Retinal pigment epithelial cell (primary cell): ENCODE results near the gene AGAP1.
"Not testable (repeated sequence)": the region's sequence is repeated elsewhere in the genome, so short reads cannot be mapped to it uniquely, and the experiment has no call there.

ENCODE experiments used
- DNase-seq: peaks from one replicate; pipeline ENCODE4 v3.0.0-alpha.2; 2010; ENCODE audit warnings: low read depth
- H3K4me3 ChIP-seq: 2 replicates; pipeline ENCODE4 v1.5.1; 2011; ENCODE audit warnings: mild to moderate bottlenecking, low read length, control low read depth, moderate library complexity
- TF ChIP-seq, protein P1 (sequence below): conservative IDR thresholded peaks from 2 replicates; pipeline ENCODE4 v1.5.1; 2011; ENCODE audit warnings: low read depth, low read length, control low read depth, inconsistent platforms

The AGAP1 gene

DNA sequence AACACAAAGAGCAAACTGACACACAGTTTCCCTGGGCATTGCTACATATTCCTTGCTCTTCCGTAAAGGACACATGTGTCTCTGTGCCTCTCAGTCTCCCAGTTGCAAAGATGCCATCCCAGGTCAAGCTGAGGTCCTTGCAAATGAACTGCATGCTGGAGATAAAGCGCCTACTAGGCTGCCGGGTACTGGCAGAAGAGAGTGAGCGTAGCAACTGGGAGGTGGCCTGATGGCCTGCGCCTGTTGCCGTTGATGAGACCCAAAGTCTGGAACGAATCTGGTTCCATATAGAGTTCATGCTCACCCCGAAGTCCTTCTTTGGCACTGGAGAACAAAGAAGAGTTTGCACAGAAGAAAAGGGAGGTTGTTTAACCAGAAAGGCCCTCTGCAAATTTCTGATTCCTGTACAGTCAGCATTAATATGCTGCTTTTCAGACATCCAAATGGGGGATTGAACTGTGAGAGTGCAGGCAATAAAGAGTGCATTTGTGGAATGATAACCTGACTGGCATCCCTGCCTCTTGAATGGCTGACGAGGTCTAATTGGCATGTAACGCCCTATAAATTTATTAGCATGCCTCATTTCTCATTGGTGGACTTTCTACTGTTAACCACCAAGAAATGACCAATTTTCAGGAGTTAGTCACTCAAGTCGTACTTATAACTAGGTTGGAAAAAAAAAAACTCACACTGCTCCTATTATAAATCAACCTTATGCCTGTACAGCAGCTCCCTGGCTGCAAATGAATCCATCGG, 595.6 kb downstream of the AGAP1 start:
- no peak for DNase-seq
- TF ChIP-seq, protein P1, sequence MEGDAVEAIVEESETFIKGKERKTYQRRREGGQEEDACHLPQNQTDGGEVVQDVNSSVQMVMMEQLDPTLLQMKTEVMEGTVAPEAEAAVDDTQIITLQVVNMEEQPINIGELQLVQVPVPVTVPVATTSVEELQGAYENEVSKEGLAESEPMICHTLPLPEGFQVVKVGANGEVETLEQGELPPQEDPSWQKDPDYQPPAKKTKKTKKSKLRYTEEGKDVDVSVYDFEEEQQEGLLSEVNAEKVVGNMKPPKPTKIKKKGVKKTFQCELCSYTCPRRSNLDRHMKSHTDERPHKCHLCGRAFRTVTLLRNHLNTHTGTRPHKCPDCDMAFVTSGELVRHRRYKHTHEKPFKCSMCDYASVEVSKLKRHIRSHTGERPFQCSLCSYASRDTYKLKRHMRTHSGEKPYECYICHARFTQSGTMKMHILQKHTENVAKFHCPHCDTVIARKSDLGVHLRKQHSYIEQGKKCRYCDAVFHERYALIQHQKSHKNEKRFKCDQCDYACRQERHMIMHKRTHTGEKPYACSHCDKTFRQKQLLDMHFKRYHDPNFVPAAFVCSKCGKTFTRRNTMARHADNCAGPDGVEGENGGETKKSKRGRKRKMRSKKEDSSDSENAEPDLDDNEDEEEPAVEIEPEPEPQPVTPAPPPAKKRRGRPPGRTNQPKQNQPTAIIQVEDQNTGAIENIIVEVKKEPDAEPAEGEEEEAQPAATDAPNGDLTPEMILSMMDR, result no peak
- no peak overlapping the region for H3K4me3 ChIP-seq

DNA sequence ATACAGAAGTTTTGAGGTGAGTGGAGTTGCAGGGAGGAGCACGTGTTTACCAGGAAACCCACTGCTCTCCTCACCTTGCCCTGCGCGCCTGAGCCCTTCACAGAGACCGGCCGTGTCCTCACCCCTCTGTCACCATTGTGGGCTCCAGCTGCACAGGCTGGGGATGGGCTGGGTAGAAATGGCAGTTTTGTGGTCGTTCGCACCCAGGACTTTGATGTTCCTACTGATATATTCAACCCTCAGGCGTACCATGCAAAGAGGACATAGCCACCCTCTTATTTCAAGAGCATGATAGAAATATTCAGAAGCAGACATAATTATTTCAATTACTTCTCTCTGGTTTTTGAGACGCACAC, 596.2 kb downstream of the AGAP1 start:
- TF ChIP-seq, protein P1, result no peak
- no peak overlapping the region for H3K4me3 ChIP-seq
- no peak for DNase-seq

DNA sequence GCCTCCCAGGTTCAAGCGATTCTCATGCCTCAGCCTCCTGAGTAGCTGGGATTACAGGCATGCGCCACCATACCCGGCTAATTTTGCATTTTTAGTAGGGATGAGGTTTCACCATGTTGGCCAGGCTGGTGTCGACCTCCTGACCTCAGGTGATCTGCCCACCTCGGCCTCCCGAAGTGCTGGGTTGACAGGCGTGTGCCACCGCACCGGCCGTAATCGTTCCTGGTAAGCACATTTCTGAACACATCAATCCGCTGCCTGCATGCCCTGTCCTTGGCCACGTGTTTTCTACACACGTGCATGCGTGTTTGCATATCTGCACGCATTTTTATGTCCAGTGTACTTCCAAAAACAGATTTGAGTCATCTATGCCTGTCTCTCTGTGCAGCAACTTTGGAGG, 597.0 kb downstream of the AGAP1 start:
- not testable (repeated sequence) for DNase-seq, H3K4me3 ChIP-seq

DNA sequence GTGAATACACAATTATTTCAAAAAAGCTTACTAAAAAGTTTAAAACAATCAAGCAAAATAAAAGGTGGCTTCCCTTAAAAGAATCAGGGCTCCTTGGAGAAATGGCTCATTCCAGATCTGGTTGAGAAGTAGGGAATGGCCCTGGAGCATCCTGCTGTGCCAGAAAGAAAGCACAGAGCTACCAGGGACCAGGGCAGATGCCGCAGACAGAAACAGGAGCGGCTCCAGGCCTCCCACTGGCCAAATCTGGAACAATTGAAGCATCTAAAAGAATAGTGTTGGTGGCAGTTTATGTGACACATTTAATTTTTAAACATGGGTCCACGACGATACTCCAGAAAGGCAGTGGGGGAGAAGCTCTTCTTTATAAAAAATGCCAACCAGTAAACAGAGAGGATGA, 598.9 kb downstream of the AGAP1 start:
- H3K4me3 ChIP-seq, result no peak overlapping the region
- DNase-seq, result no peak
- TF ChIP-seq, protein P1, result no peak

DNA sequence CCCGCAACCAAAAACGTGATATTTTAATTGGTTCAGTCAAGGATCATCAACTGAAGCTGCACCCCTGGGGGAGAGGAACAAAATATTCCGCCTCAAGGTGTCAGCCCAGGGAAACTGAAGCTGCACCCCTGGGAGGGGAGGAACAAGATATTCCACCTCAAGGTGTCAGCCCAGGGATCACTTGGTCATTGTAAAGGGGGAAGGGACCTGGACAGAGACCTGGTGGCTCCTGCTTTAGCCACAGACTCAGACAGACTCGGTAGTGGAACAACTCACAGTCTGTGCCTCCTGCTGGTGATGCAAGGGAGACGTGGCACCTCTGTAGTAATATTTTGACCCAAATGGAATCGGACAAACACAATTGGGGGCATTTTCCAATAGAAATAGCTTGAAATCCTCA, 599.3 kb downstream of the AGAP1 start:
- no peak overlapping the region for H3K4me3 ChIP-seq
- TF ChIP-seq, protein P1, result no peak
- no peak for DNase-seq

DNA sequence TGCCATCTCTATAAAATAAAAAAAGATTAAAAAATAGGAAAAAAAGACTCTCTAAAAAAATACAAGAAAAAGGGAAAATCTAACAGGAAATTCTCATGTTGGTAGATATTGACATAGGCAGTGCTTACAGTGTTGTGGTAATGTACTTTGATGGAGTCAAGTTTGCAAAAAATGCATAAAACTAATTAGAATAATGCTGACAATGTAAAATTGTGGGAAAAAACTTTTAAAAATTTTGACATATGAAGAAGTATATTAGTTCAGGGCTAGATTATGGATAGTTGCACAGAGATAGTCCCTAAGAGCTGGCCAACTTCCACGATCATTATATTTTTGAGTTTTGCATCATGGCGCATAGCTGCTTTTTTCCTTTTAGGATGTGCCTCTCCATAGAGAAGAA, 601.7 kb downstream of the AGAP1 start:
- TF ChIP-seq, protein P1, result no peak

DNA sequence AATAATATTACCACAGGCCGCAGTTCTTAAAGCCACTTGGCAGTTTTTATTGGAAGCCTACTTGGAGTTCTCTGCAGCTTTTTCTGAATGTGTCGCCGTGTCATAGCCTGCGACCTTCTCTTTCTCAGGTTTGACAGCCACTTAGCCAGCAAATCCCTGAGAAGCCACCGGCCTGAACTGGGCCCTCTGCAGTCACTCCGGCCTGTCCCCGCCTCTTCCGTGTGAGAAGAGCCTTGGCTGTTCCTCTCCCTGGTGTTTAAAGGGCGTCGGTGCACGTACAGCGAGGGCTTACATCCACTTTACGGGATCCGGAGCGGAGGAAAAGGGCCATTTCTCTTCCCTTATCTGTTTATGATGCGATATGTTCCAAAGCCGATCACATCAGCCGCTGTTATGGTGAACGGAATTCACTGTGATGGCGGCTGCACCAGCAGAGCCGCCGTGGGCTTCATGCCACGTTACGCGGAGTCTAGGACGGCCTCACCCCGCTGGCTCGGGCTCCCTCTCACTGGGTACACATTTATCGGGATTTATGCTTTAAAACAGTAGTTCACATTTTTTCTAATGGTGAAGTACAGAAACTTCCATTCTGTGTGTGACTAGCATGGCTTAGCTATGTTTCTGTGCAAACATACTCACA, 607.6 kb downstream of the AGAP1 start:
- H3K4me3 ChIP-seq, result no peak overlapping the region
- no peak for DNase-seq
- TF ChIP-seq, protein P1, result no peak

More for the DNA sequence above, 601.7 kb downstream of the AGAP1 start:
- no peak overlapping the region for H3K4me3 ChIP-seq
- no peak for DNase-seq
